ENCODE data around the gene LBR. TPM values are rescaled to one million over a fixed set of nuclear protein-coding genes. Genes with fewer than 3 reads are reported as not detected.

The LBR gene
- total RNA-seq, 1 experiment from 2014 or later = 86.0 TPM

GRCh38 chr1:225435487-225435886, 7.6 kb upstream of the LBR start (continued):
- TF ChIP-seq, protein P1, sequence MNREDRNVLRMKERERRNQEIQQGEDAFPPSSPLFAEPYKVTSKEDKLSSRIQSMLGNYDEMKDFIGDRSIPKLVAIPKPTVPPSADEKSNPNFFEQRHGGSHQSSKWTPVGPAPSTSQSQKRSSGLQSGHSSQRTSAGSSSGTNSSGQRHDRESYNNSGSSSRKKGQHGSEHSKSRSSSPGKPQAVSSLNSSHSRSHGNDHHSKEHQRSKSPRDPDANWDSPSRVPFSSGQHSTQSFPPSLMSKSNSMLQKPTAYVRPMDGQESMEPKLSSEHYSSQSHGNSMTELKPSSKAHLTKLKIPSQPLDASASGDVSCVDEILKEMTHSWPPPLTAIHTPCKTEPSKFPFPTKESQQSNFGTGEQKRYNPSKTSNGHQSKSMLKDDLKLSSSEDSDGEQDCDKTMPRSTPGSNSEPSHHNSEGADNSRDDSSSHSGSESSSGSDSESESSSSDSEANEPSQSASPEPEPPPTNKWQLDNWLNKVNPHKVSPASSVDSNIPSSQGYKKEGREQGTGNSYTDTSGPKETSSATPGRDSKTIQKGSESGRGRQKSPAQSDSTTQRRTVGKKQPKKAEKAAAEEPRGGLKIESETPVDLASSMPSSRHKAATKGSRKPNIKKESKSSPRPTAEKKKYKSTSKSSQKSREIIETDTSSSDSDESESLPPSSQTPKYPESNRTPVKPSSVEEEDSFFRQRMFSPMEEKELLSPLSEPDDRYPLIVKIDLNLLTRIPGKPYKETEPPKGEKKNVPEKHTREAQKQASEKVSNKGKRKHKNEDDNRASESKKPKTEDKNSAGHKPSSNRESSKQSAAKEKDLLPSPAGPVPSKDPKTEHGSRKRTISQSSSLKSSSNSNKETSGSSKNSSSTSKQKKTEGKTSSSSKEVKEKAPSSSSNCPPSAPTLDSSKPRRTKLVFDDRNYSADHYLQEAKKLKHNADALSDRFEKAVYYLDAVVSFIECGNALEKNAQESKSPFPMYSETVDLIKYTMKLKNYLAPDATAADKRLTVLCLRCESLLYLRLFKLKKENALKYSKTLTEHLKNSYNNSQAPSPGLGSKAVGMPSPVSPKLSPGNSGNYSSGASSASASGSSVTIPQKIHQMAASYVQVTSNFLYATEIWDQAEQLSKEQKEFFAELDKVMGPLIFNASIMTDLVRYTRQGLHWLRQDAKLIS (CRISPR knock-in tag; IDR thresholded peaks at IDR 0.05; ENCODE audit: borderline replicate concordance) = no peak
- TF ChIP-seq ZSCAN18 (CRISPR knock-in tag; IDR thresholded peaks at IDR 0.05) = no peak
- TF ChIP-seq, protein P2, sequence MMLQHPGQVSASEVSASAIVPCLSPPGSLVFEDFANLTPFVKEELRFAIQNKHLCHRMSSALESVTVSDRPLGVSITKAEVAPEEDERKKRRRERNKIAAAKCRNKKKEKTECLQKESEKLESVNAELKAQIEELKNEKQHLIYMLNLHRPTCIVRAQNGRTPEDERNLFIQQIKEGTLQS (CRISPR knock-in tag; conservative IDR thresholded peaks at IDR 0.05) = no peak
- TF ChIP-seq CREB1 (CRISPR knock-in tag; IDR thresholded peaks at IDR 0.05) = no peak
- TF ChIP-seq PRRX2 (CRISPR knock-in tag; IDR thresholded peaks at IDR 0.05) = no peak
- no peak for TF ChIP-seq MXD4 (CRISPR knock-in tag; IDR thresholded peaks at IDR 0.05; ENCODE audit: borderline replicate concordance)

GRCh38 chr1:225435076-225435475, 7.2 kb upstream of the LBR start:
- POLR2A ChIA-PET = interaction anchor here (0.7 kb wide), 1 partner anchor 315 kb away, joined by 3 read pairs; no protein-coding TSS in a partner anchor
- TF ChIP-seq ZNF121 (CRISPR knock-in tag; IDR thresholded peaks at IDR 0.05) = no peak
- no peak for TF ChIP-seq MXD4 (CRISPR knock-in tag; IDR thresholded peaks at IDR 0.05; ENCODE audit: borderline replicate concordance)
- TF ChIP-seq PRRX2 (CRISPR knock-in tag; IDR thresholded peaks at IDR 0.05) = no peak
- no peak for TF ChIP-seq GRHL2 (CRISPR knock-in tag; IDR thresholded peaks at IDR 0.05; ENCODE audit: insufficient replicate concordance, severe bottlenecking)
- TF ChIP-seq, protein P3, sequence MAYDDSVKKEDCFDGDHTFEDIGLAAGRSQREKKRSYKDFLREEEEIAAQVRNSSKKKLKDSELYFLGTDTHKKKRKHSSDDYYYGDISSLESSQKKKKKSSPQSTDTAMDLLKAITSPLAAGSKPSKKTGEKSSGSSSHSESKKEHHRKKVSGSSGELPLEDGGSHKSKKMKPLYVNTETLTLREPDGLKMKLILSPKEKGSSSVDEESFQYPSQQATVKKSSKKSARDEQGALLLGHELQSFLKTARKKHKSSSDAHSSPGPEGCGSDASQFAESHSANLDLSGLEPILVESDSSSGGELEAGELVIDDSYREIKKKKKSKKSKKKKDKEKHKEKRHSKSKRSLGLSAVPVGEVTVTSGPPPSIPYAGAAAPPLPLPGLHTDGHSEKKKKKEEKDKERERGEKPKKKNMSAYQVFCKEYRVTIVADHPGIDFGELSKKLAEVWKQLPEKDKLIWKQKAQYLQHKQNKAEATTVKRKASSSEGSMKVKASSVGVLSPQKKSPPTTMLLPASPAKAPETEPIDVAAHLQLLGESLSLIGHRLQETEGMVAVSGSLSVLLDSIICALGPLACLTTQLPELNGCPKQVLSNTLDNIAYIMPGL (CRISPR knock-in tag; IDR thresholded peaks at IDR 0.05) = no peak
- H3K9me3 Mint-ChIP-seq = peaks cover 17% of the 10 kb centered on the region
- H3K27me3 Mint-ChIP-seq (ENCODE audit: low read depth) = peaks cover 20% of the 10 kb centered on the region
- peaks cover 4% of the 10 kb centered on the region for H3K4me1 Mint-ChIP-seq
- H3K36me3 Mint-ChIP-seq = peaks cover 21% of the 10 kb centered on the region
- H3K27ac Mint-ChIP-seq = no peak overlapping the region
- DNase-seq (ENCODE audit: low spot score) = no peak
- H3K4me3 Mint-ChIP-seq = no peak overlapping the region
- no peak for ATAC-seq
- CTCF ChIA-PET = no interaction called here

DNA sequence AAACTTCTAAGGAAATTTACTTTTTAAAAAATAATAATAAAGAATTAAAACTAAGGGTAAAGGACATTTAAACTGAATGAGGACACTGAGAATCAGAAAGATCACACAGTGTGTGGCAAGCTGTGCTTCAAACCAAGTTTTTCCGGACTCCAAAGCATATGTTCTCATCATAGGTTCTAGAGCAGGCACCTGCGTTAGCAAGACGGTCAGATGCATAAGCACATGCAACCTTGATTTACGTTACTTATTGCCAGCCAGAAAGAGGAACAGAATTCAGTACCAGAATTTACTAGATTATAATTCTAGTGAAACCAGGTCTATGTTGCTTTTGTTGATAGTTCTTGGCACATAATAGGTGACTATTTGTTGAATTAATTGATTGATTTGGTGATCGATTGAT, 6.2 kb upstream of the LBR start:
- H3K27ac Mint-ChIP-seq = no peak overlapping the region

GRCh38 chr1:225431081-225431863, 3.4 kb upstream of the LBR start:
- Mint-ChIP-seq H3K27me3 (ENCODE audit: low read depth) (peaks cover 38% of the 10 kb centered on the region), H3K4me3 (no peak overlapping the region), H3K9me3 (peaks cover 19% of the 10 kb centered on the region), H3K36me3 (peaks cover 26% of the 10 kb centered on the region), H3K27ac (no peak overlapping the region), H3K4me1 (peaks cover 21% of the 10 kb centered on the region)
- ChIA-PET CTCF (interaction anchor here (0.6 kb wide), 1 partner anchor 1268 kb away, joined by 3 read pairs; no protein-coding TSS in a partner anchor), POLR2A (no interaction called here)
- TF ChIP-seq GRHL2 (CRISPR knock-in tag; IDR thresholded peaks at IDR 0.05; ENCODE audit: insufficient replicate concordance, severe bottlenecking) = no peak
- no peak for TF ChIP-seq SP1 (CRISPR knock-in tag; conservative IDR thresholded peaks at IDR 0.05)
- no peak for TF ChIP-seq NFATC4 (CRISPR knock-in tag; IDR thresholded peaks at IDR 0.05)
- TF ChIP-seq, protein P3 (CRISPR knock-in tag; IDR thresholded peaks at IDR 0.05) = no peak
- TF ChIP-seq E2F5 (CRISPR knock-in tag; IDR thresholded peaks at IDR 0.05) = no peak
- no peak for TF ChIP-seq RORB (CRISPR knock-in tag; IDR thresholded peaks at IDR 0.05)
- TF ChIP-seq, protein P4, sequence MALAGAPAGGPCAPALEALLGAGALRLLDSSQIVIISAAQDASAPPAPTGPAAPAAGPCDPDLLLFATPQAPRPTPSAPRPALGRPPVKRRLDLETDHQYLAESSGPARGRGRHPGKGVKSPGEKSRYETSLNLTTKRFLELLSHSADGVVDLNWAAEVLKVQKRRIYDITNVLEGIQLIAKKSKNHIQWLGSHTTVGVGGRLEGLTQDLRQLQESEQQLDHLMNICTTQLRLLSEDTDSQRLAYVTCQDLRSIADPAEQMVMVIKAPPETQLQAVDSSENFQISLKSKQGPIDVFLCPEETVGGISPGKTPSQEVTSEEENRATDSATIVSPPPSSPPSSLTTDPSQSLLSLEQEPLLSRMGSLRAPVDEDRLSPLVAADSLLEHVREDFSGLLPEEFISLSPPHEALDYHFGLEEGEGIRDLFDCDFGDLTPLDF (CRISPR knock-in tag; IDR thresholded peaks at IDR 0.05) = no peak
- no peak for ATAC-seq
- DNase-seq (ENCODE audit: low spot score) = no peak

More for the DNA sequence above, 6.2 kb upstream of the LBR start:
- no peak for TF ChIP-seq GRHL2 (CRISPR knock-in tag; IDR thresholded peaks at IDR 0.05; ENCODE audit: insufficient replicate concordance, severe bottlenecking)
- no peak for DNase-seq (ENCODE audit: low spot score)
- H3K4me3 Mint-ChIP-seq = no peak overlapping the region
- H3K27me3 Mint-ChIP-seq (ENCODE audit: low read depth) = peaks cover 28% of the 10 kb centered on the region
- peaks cover 26% of the 10 kb centered on the region for H3K36me3 Mint-ChIP-seq
- POLR2A ChIA-PET = interaction anchor here (0.7 kb wide), 1 partner anchor 316 kb away, joined by 3 read pairs; no protein-coding TSS in a partner anchor
- CTCF ChIA-PET = no interaction called here
- no peak for ATAC-seq
- peaks cover 19% of the 10 kb centered on the region for H3K9me3 Mint-ChIP-seq
- H3K4me1 Mint-ChIP-seq = peaks cover 10% of the 10 kb centered on the region

All from WTC11 (cell line).